ENCODE data around the gene CD276. TPM values are rescaled to one million over a fixed set of nuclear protein-coding genes. Genes with fewer than 3 reads are reported as not detected.

The CD276 gene
- total RNA-seq, 1 experiment from 2014 or later = 133 TPM

GRCh38 chr15:73710321-73710720 lies 26.1 kb downstream of the CD276 start:
- H3K23ac ChIP-seq (ENCODE audit: insufficient read length, low read depth, low read length) = no peak overlapping the region
- H2AK5ac ChIP-seq (ENCODE audit: insufficient read length, low read length) = no peak overlapping the region
- TF ChIP-seq CTCF (conservative IDR thresholded peaks at IDR 0.05) = no peak
- Mint-ChIP-seq H3K4me3 (no peak overlapping the region), H3K36me3 (ENCODE audit: insufficient read depth in 1 of 3, low read depth in 3 of 3) (peaks cover 30 to 74% (median 57%) of the 10 kb centered on the region in 3 experiments; a peak in 6 of 7 replicates), H3K27ac (no peak overlapping the region), H3K27me3 (ENCODE audit: low read depth) (no peaks in the 10 kb centered on the region), H3K9me3 (no peaks in the 10 kb centered on the region), H3K4me1 (no peaks in the 10 kb centered on the region)
- H3K79me1 ChIP-seq (ENCODE audit: insufficient read depth, low read depth, low read length, poor library complexity, severe bottlenecking) = no peaks in the 10 kb centered on the region
- H3T11ph ChIP-seq (ENCODE audit: low read length) = no peak overlapping the region
- H3K56ac ChIP-seq (ENCODE audit: insufficient read length, low read depth, low read length) = no peak overlapping the region
- no peak overlapping the region for H2BK120ac ChIP-seq (ENCODE audit: low read depth, low read length, poor library complexity, severe bottlenecking)
- H2AFZ ChIP-seq (ENCODE audit: low read length) = no peak overlapping the region
- no peaks in the 10 kb centered on the region for H4K20me1 ChIP-seq (ENCODE audit: control insufficient read depth, insufficient read depth, insufficient read length)
- H3K9me3 ChIP-seq (ENCODE audit: control insufficient read depth, low read depth, low read length) = no peaks in the 10 kb centered on the region
- no peak overlapping the region for H2BK15ac ChIP-seq (ENCODE audit: low read depth, low read length)
- H2BK5ac ChIP-seq (ENCODE audit: insufficient read length, low read length) = no peak overlapping the region
- H3K27ac ChIP-seq (ENCODE audit: insufficient read length, low read depth, low read length) = no peak overlapping the region
- no peak overlapping the region for H3K4ac ChIP-seq (ENCODE audit: low read depth, low read length)
- no peak overlapping the region for H4K91ac ChIP-seq (ENCODE audit: insufficient read length, low read depth, low read length)
- no peaks in the 10 kb centered on the region for H3K27me3 ChIP-seq (ENCODE audit: insufficient read depth, low read length)
- H3K4me1 ChIP-seq (ENCODE audit: insufficient read depth, low read length) = no peaks in the 10 kb centered on the region
- H2BK20ac ChIP-seq (ENCODE audit: low read depth, low read length, poor library complexity, severe bottlenecking) = no peak overlapping the region
- no peaks in the 10 kb centered on the region for H3K79me2 ChIP-seq (ENCODE audit: insufficient read depth, low read length)
- H3K23me2 ChIP-seq (ENCODE audit: insufficient read length, low read depth, low read length, poor library complexity, severe bottlenecking) = no peaks in the 10 kb centered on the region
- no peak for DNase-seq
- no peak overlapping the region for H4K5ac ChIP-seq (ENCODE audit: insufficient read length, low read depth, low read length)
- no peak overlapping the region for H3K14ac ChIP-seq (ENCODE audit: insufficient read depth, low read length)
- H4K8ac ChIP-seq (replicated peaks; ENCODE audit: insufficient read length, low read depth, low read length) = no peak overlapping the region
- H2BK12ac ChIP-seq (ENCODE audit: insufficient read length, low read depth, low read length) = no peak overlapping the region
- no peak overlapping the region for H3K4me2 ChIP-seq (ENCODE audit: insufficient read depth, insufficient read length, low read length)
- no peak overlapping the region for H3K9ac ChIP-seq (ENCODE audit: extremely low read depth, insufficient read length, low read length)
- no CpG with 5 or more reads among the region's 5 CpGs for WGBS (ENCODE audit: extremely low coverage, insufficient read length, low lambda C conversion rate)
- H3K18ac ChIP-seq (ENCODE audit: insufficient read length, low read depth, low read length) = no peak overlapping the region
